AG04450 (cell line): ENCODE data around the gene KIFC1. TPM values are rescaled to one million over a fixed set of nuclear protein-coding genes. Genes with fewer than 3 reads are reported as not detected.
"Not testable (repeated sequence)": the region's sequence is repeated elsewhere in the genome, so short reads cannot be mapped to it uniquely, and the experiment has no call there.

Experiments
- CTCF ChIA-PET: fragments of 300-600, 350-600 bp; formaldehyde crosslinking; extraction: SDS; loops from one replicate; lab custom pipeline; 2022; ENCODE audit warnings: antibody characterized with exemption, inconsistent platforms; lab: Charles Lee
- POLR2A ChIA-PET: fragments of 350-600 bp; formaldehyde crosslinking; extraction: SDS; loops from one replicate; lab custom pipeline; 2021; ENCODE audit warnings: antibody characterized with exemption, inconsistent platforms; lab: Yijun Ruan, JAX
- DNase-seq: peaks from one replicate; pipeline ENCODE4 v3.0.0-alpha.2; 2011; ENCODE audit warnings: low read depth, low spot score
- H3K27ac ChIP-seq: one replicate; pipeline ENCODE4 v1.5.1; 2012; ENCODE audit warnings: low read depth, low read length, control low read depth
- H3K27me3 ChIP-seq: one replicate; pipeline ENCODE4 v1.6.0; 2012; ENCODE audit warnings: low read length; ENCODE audit not compliant: control insufficient read depth, insufficient read depth
- H3K4me3 ChIP-seq: 2 replicates; pipeline ENCODE4 v1.5.1; 2011; ENCODE audit warnings: mild to moderate bottlenecking, low read depth, low read length, control low read depth
- H3K9me3 ChIP-seq: 2 replicates; pipeline ENCODE4 v1.5.1; 2012; ENCODE audit warnings: low read length; ENCODE audit not compliant: control insufficient read depth, insufficient read depth
- polyA plus RNA-seq: library from polyadenylated mRNA; depleted of rRNA; stranded (reverse); fragments of >200 nt; gene quantifications from 2 replicates; pipeline ENCODE4 v1.2.3, GENCODE V29; 2011
- TF ChIP-seq, protein P1 (sequence below): IDR thresholded peaks from 2 replicates; pipeline ENCODE4 v1.5.1; 2011; ENCODE audit warnings: low read depth, low read length, control low read depth, inconsistent platforms

The KIFC1 gene
- polyA plus RNA-seq, 1 experiment, result 10.2 TPM

DNA sequence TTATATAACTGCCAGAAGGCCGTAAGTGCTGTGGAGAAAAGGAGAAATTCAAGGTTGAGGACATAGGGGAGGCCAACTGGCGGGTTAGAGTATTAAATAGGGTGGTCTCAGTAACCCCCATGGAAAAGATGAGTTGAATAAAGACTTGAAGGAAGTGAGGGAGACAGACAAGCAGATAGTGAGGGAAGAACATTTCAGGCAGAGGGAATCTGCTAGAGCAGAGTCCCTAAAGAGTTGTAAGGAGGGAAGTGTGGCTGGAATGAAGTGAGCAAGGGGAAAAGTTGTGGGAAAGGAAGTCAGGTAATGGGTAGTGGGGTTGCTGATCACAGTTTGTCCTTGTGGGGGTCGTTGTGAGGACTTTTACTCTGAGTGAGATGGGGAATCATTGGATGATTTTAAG is 1.4 kb downstream of the KIFC1 start:
- TF ChIP-seq, protein P1, sequence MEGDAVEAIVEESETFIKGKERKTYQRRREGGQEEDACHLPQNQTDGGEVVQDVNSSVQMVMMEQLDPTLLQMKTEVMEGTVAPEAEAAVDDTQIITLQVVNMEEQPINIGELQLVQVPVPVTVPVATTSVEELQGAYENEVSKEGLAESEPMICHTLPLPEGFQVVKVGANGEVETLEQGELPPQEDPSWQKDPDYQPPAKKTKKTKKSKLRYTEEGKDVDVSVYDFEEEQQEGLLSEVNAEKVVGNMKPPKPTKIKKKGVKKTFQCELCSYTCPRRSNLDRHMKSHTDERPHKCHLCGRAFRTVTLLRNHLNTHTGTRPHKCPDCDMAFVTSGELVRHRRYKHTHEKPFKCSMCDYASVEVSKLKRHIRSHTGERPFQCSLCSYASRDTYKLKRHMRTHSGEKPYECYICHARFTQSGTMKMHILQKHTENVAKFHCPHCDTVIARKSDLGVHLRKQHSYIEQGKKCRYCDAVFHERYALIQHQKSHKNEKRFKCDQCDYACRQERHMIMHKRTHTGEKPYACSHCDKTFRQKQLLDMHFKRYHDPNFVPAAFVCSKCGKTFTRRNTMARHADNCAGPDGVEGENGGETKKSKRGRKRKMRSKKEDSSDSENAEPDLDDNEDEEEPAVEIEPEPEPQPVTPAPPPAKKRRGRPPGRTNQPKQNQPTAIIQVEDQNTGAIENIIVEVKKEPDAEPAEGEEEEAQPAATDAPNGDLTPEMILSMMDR, result no peak
- Histone ChIP-seq H3K9me3 (no peaks in the 10 kb centered on the region; the same call in 1 of the 2 replicates), H3K27ac (no peak overlapping the region), H3K4me3 (peak overlapping the region; percentile 92), H3K27me3 (no peaks in the 10 kb centered on the region)
- ChIA-PET POLR2A (no interaction called here), CTCF (no interaction called here)
- no peak for DNase-seq

DNA sequence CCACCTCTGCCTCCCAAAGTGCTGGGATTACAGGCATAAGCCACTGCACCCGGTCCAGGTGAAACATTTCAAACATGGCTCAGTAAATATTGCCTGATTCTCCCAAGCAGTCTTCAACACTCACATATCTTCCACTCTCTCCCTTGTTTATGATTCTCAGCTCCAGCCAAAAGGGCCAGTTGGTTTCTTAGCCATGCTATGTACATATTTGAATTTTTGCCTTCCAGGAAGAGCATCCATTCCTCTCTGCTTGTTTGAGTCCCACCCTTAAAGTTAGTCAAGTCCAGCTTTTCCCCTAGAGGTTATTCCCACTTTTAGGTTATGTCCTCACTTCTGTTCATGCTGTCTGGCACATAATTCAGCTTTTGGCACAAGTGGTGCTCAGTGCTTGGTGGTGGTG is 5.9 kb downstream of the KIFC1 start:
- CTCF ChIA-PET, result interaction anchor here (0.6 kb wide), 1 partner anchor 119 kb away, joined by 3 read pairs; no protein-coding TSS in a partner anchor

DNA sequence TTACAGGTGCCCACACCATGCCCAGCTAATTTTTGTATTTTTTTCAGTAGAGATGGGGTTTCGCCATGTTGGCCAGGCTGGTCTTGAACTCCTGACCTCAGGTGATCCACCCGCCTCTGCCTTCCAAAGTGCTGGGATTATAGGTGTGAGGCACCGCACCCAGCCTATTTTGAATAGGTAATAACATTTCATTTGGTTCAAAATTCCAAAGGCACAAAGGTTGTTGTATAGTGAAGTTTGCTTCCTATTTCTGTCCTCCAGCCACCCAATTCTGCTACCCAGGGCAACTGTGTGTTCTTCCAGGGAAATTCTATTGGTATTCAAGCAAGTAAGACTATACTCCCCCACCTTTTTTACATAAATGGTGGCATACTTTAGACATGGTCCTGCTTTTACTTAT is 7.0 kb downstream of the KIFC1 start:
- H3K9me3 ChIP-seq, POLR2A ChIA-PET, H3K4me3 ChIP-seq, H3K27ac ChIP-seq, H3K27me3 ChIP-seq, DNase-seq, CTCF ChIA-PET: not testable (repeated sequence)

More for the DNA sequence above, 5.9 kb downstream of the KIFC1 start:
- Histone ChIP-seq H3K27me3 (no peaks in the 10 kb centered on the region), H3K9me3 (no peaks in the 10 kb centered on the region), H3K27ac (no peak overlapping the region), H3K4me3 (no peak overlapping the region)
- POLR2A ChIA-PET, result no interaction called here
- no peak for DNase-seq
- TF ChIP-seq, protein P1, result no peak

DNA sequence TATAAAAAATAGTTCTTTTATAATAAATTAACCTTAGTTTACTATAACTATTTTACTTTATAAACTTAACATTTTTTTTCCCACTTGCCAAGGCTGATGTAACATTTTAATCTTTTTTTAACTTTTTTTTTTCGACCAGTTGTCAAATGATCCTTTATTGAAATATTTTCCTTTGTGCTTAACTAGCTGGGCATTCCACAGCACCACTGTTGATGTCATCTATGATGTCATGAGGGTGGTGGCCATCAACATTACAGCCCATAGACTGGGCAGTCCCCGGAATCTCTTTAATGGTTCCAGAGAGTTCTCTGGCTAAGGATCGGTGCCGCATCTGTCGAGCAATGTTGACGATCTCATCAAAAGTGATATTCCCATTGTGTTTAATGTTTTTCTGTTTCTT is 8.3 kb downstream of the KIFC1 start:
- POLR2A ChIA-PET, result interaction anchor here (0.7 kb wide), 1 partner anchor 215 kb away, joined by 3 read pairs; no protein-coding TSS in a partner anchor
- CTCF ChIA-PET, DNase-seq, H3K9me3 ChIP-seq, H3K27me3 ChIP-seq, H3K4me3 ChIP-seq, H3K27ac ChIP-seq: not testable (repeated sequence)

DNA sequence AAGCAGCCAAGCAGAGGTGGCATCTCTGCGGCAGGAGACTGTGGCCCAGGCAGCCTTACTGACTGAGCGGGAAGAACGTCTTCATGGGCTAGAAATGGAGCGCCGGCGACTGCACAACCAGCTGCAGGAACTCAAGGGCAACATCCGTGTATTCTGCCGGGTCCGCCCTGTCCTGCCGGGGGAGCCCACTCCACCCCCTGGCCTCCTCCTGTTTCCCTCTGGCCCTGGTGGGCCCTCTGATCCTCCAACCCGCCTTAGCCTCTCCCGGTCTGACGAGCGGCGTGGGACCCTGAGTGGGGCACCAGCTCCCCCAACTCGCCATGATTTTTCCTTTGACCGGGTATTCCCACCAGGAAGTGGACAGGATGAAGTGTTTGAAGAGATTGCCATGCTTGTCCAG is 13.3 kb downstream of the KIFC1 start:
- Histone ChIP-seq H3K27ac (no peak overlapping the region), H3K4me3 (no peak overlapping the region), H3K9me3 (no peaks in the 10 kb centered on the region), H3K27me3 (no peaks in the 10 kb centered on the region)
- TF ChIP-seq, protein P1, result no peak
- ChIA-PET POLR2A (no interaction called here), CTCF (no interaction called here)
- no peak for DNase-seq

DNA sequence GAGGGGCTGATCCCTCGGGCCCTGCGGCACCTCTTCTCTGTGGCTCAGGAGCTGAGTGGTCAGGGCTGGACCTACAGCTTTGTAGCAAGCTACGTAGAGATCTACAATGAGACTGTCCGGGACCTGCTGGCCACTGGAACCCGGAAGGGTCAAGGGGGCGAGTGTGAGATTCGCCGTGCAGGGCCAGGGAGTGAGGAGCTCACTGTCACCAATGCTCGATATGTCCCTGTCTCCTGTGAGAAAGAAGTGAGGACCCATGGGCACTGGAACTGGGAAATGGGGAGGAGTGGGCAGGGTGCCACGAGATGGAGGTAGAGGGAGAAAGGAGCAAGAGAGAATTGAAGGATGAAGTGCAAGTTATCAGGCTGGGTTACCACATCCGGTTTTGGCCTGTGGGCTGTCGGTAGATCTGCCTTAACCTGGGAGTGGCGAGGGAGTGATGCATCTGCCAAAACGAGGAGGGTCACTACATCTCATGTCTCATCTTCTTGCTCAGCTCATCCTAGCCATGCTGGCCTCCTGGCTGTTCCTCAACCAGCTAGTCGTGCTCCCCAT is 13.8 kb downstream of the KIFC1 start:
- H3K9me3 ChIP-seq, result no peaks in the 10 kb centered on the region
- ChIA-PET CTCF (interaction anchor here (0.9 kb wide), 1 partner anchor 14 kb away, joined by 3 read pairs; no protein-coding TSS in a partner anchor), POLR2A (no interaction called here)
- TF ChIP-seq, protein P1, result no peak
- no peak overlapping the region for H3K4me3 ChIP-seq
- no peak overlapping the region for H3K27ac ChIP-seq
- DNase-seq, result no peak
- H3K27me3 ChIP-seq, result no peaks in the 10 kb centered on the region
